HepG2 (cell line): ENCODE results near the gene GCM1. TPM values are rescaled to one million over a fixed set of nuclear protein-coding genes. Genes with fewer than 3 reads are reported as not detected.

Source experiments
- ARNT2 ChIP-seq: sonication (generic); formaldehyde crosslinking; IDR thresholded peaks from 2 replicates; pipeline ENCODE4 v1.8.0; 2022; ENCODE audit warnings: mild to moderate bottlenecking, low read depth, missing genetic modification reagents, moderate library complexity
- GATA4 ChIP-seq: sonication (generic); IDR thresholded peaks from 2 replicates; pipeline ENCODE4 v1.6.1; 2016; ENCODE audit warnings: antibody characterized with exemption, low read depth, borderline replicate concordance
- IRF1 ChIP-seq: sonication (generic); formaldehyde crosslinking; IDR thresholded peaks from 2 replicates; pipeline ENCODE4 v1.4.0; 2020; ENCODE audit warnings: low read depth, mild to moderate bottlenecking, missing genetic modification reagents
- KDM5A ChIP-seq: fragments of 200-600 bp; sonication (generic); IDR thresholded peaks from 2 replicates; pipeline ENCODE4 v1.7.0; 2018; ENCODE audit warnings: antibody characterized with exemption, mild to moderate bottlenecking, low read length, borderline replicate concordance
- KMT2B ChIP-seq: IDR thresholded peaks from 2 replicates; pipeline ENCODE4 v1.6.1; 2016; ENCODE audit warnings: missing genetic modification reagents, missing compliant biosample characterization
- MZF1 ChIP-seq: sonication (generic); formaldehyde crosslinking; IDR thresholded peaks from 2 replicates; pipeline ENCODE4 v1.8.1; 2023; ENCODE audit warnings: mild to moderate bottlenecking, missing genetic modification reagents, borderline replicate concordance
- NFYB ChIP-seq: sonication (generic); formaldehyde crosslinking; IDR thresholded peaks from 2 replicates; pipeline ENCODE4 v1.4.0; 2020; ENCODE audit warnings: missing genetic modification reagents
- POLR2AphosphoS5 ChIP-seq: IDR thresholded peaks from 2 replicates; pipeline ENCODE4 v1.6.1; 2012; ENCODE audit warnings: low read depth, low read length
- SALL1 ChIP-seq: sonication (generic); formaldehyde crosslinking; IDR thresholded peaks from 2 replicates; pipeline ENCODE4 v1.8.0; 2022; ENCODE audit warnings: mild to moderate bottlenecking, missing genetic modification reagents
- TAF1 ChIP-seq: sonication (generic); formaldehyde crosslinking; IDR thresholded peaks from 2 replicates; pipeline ENCODE4 v1.4.0; 2020; ENCODE audit warnings: missing genetic modification reagents
- TCF12 ChIP-seq, 2 experiments: fragments of 450-650 bp in 1 of 2; sonication (generic) in 1 of 2; formaldehyde crosslinking in 1 of 2; IDR thresholded peaks; 2 replicates each; pipeline versions ENCODE4 v1.6.1 to v1.8.0; 2017 to 2022; ENCODE audit warnings: antibody characterized with exemption in 1 of 2, mild to moderate bottlenecking in 1 of 2, missing genetic modification reagents in 1 of 2, moderate library complexity in 1 of 2
- ZMYM4 ChIP-seq: sonication (generic); formaldehyde crosslinking; IDR thresholded peaks from 2 replicates; pipeline ENCODE4 v1.8.1; 2023; ENCODE audit warnings: mild to moderate bottlenecking, missing genetic modification reagents
- ZNF275 ChIP-seq: sonication (generic); formaldehyde crosslinking; IDR thresholded peaks from 2 replicates; pipeline ENCODE4 v1.8.0; 2022; ENCODE audit warnings: missing genetic modification reagents, mild to moderate bottlenecking, inconsistent platforms, borderline replicate concordance
- ZNF556 ChIP-seq: sonication (generic); formaldehyde crosslinking; IDR thresholded peaks from 2 replicates; pipeline ENCODE4 v1.4.0; 2020; ENCODE audit warnings: mild to moderate bottlenecking, missing genetic modification reagents, borderline replicate concordance
- ZNF574 ChIP-seq: sonication (generic); formaldehyde crosslinking; IDR thresholded peaks from 2 replicates; pipeline ENCODE4 v1.4.0; 2020; ENCODE audit warnings: missing genetic modification reagents
- ZNF670 ChIP-seq: sonication (generic); formaldehyde crosslinking; IDR thresholded peaks from 2 replicates; pipeline ENCODE4 v1.8.0; 2022; ENCODE audit warnings: mild to moderate bottlenecking, missing genetic modification reagents, borderline replicate concordance
- polyA plus RNA-seq, 8 experiments: library from polyadenylated mRNA; depleted of rRNA in 3 of 8; stranded (reverse) in 7 of 8; unstranded in 1 of 8; fragments of >200 nt; fragmentation: Illumina TruSeq in 4 of 8; extraction: Trizol in 4 of 8; gene quantifications; 2 replicates each; pipeline versions ENCODE4 v1.2.1 to v1.2.3, GENCODE V29; 2011 to 2016; ENCODE audit warnings: low read depth in 4 of 8, missing spikeins in 1 of 8, mixed read lengths in 1 of 8; ENCODE audit not compliant: insufficient read depth in 1 of 8
- total RNA-seq, 5 experiments: library from RNA; depleted of rRNA; stranded (reverse); fragments of >200 nt; fragmentation: Illumina TruSeq; extraction: Trizol; gene quantifications; 2 replicates each; pipeline ENCODE4 v1.2.3, GENCODE V29; 2016; ENCODE audit warnings: low read depth in 1 of 5
- TF ChIP-seq, protein P1 (sequence below): sonication (generic); formaldehyde crosslinking; IDR thresholded peaks from 2 replicates; pipeline ENCODE4 v1.5.0; 2020; ENCODE audit warnings: missing genetic modification reagents, mild to moderate bottlenecking, borderline replicate concordance
- TF ChIP-seq, protein P2 (sequence below): sonication (generic); formaldehyde crosslinking; IDR thresholded peaks from 2 replicates; pipeline ENCODE4 v1.5.0; 2020; ENCODE audit warnings: missing genetic modification reagents
- TF ChIP-seq, protein P3 (sequence below): sonication (generic); formaldehyde crosslinking; IDR thresholded peaks from 2 replicates; pipeline ENCODE4 v1.4.0; 2020; ENCODE audit warnings: missing genetic modification reagents

The GCM1 gene
- total and polyA plus RNA-seq, 2 of the 13 experiments (the other 11 are each of a cell fraction or from before 2014, with no cell fraction given), result 0.04 to 0.13 TPM

- TF ChIP-seq NFYB (CRISPR knock-in tag), result no peak
- TF ChIP-seq ZNF574, result peak; percentile 83
- TF ChIP-seq KMT2B (CRISPR knock-in tag), result no peak
- TF ChIP-seq GATA4, result peak; percentile 99
- no peak; the same call in 1 of the 2 replicates for TF ChIP-seq ZNF275 (CRISPR knock-in tag)
- TF ChIP-seq, protein P1, sequence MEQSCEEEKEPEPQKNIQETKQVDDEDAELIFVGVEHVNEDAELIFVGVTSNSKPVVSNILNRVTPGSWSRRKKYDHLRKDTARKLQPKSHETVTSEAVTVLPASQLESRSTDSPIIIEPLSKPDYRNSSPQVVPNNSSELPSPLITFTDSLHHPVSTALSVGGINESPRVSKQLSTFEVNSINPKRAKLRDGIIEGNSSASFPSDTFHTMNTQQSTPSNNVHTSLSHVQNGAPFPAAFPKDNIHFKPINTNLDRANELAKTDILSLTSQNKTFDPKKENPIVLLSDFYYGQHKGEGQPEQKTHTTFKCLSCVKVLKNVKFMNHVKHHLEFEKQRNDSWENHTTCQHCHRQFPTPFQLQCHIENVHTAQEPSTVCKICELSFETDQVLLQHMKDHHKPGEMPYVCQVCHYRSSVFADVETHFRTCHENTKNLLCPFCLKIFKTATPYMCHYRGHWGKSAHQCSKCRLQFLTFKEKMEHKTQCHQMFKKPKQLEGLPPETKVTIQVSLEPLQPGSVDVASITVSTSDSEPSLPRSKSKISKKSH (CRISPR knock-in tag), result no peak
- TF ChIP-seq, protein P2, sequence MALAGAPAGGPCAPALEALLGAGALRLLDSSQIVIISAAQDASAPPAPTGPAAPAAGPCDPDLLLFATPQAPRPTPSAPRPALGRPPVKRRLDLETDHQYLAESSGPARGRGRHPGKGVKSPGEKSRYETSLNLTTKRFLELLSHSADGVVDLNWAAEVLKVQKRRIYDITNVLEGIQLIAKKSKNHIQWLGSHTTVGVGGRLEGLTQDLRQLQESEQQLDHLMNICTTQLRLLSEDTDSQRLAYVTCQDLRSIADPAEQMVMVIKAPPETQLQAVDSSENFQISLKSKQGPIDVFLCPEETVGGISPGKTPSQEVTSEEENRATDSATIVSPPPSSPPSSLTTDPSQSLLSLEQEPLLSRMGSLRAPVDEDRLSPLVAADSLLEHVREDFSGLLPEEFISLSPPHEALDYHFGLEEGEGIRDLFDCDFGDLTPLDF (CRISPR knock-in tag), result no peak; the same call in none of the 2 replicates
- TF ChIP-seq IRF1, result 0 out of 2 replicates have a peak, but pooled peaks have one; percentile 74
- peak; percentile 41; the same call in 1 of the 2 replicates for TF ChIP-seq TAF1 (CRISPR knock-in tag)
- TF ChIP-seq, protein P3, sequence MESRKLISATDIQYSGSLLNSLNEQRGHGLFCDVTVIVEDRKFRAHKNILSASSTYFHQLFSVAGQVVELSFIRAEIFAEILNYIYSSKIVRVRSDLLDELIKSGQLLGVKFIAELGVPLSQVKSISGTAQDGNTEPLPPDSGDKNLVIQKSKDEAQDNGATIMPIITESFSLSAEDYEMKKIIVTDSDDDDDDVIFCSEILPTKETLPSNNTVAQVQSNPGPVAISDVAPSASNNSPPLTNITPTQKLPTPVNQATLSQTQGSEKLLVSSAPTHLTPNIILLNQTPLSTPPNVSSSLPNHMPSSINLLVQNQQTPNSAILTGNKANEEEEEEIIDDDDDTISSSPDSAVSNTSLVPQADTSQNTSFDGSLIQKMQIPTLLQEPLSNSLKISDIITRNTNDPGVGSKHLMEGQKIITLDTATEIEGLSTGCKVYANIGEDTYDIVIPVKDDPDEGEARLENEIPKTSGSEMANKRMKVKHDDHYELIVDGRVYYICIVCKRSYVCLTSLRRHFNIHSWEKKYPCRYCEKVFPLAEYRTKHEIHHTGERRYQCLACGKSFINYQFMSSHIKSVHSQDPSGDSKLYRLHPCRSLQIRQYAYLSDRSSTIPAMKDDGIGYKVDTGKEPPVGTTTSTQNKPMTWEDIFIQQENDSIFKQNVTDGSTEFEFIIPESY, result peak; percentile 53; the same call in 1 of the 2 replicates
- no peak for TF ChIP-seq KDM5A
- peak; percentile 91; the same call in 1 of the 2 replicates for TF ChIP-seq ZNF556 (CRISPR knock-in tag)
- TF ChIP-seq SALL1 (CRISPR knock-in tag), result peak; percentile 85
- no peak for TF ChIP-seq TCF12 (IDR thresholded peaks at IDR 0.05)
- TF ChIP-seq TCF12 (CRISPR knock-in tag; IDR thresholded peaks at IDR 0.05), result peak; percentile 97
- no peak for TF ChIP-seq ZNF670 (CRISPR knock-in tag)
- peak; percentile 65; the same call in 1 of the 2 replicates for TF ChIP-seq ARNT2 (CRISPR knock-in tag)
- no peak for TF ChIP-seq POLR2AphosphoS5
- TF ChIP-seq MZF1 (CRISPR knock-in tag), result no peak
- TF ChIP-seq ZMYM4 (CRISPR knock-in tag), result peak; percentile 88
Measured at GRCh38 chr6:53134601-53135235, 13.9 kb downstream of the GCM1 start (continued).
